NOMO-1 treated with DMSO at 0.1 percent for 48 hours (cell line): ENCODE data around the gene B3GALT2.
A peak's percentile ranks its signal among the peaks of the same experiment; 100 is the strongest.

Experiments
- DNase-seq: peaks from one replicate; lab custom pipeline; 2025; ENCODE audit not compliant: unreplicated experiment; lab: John Stamatoyannopoulos, UW

B3GALT2 gene

GRCh38 chr1:193183019-193183627 is 3.3 kb downstream of the B3GALT2 start:
- DNase-seq, result peak; percentile 34

GRCh38 chr1:193181985-193182384 is 4.4 kb downstream of the B3GALT2 start:
- no peak for DNase-seq

GRCh38 chr1:193181536-193181935 is 4.9 kb downstream of the B3GALT2 start:
- DNase-seq, result no peak

- no peak for DNase-seq
Observed at GRCh38 chr1:193179094-193179493, 7.3 kb downstream of the B3GALT2 start.

GRCh38 chr1:193176788-193177187 is 9.6 kb downstream of the B3GALT2 start:
- DNase-seq, result no peak

- no peak for DNase-seq
Observed at GRCh38 chr1:193176113-193176512, 10.3 kb downstream of the B3GALT2 start.

GRCh38 chr1:193157360-193157759 is 29.1 kb downstream of the B3GALT2 start:
- no peak for DNase-seq

GRCh38 chr1:193156822-193157142 is 29.6 kb downstream of the B3GALT2 start:
- no peak for DNase-seq

GRCh38 chr1:193156117-193156821 is 30.1 kb downstream of the B3GALT2 start:
- DNase-seq, result no peak

GRCh38 chr1:193144999-193145398 is 41.4 kb downstream of the B3GALT2 start:
- DNase-seq, result no peak

- no peak for DNase-seq
Observed at GRCh38 chr1:193144361-193144938, 42.0 kb downstream of the B3GALT2 start.

GRCh38 chr1:193143285-193143684 is 43.1 kb downstream of the B3GALT2 start:
- DNase-seq, result peak; percentile 3

- no peak for DNase-seq
Observed at GRCh38 chr1:193142409-193142808, 44.0 kb downstream of the B3GALT2 start.

GRCh38 chr1:193141804-193142203 is 44.6 kb downstream of the B3GALT2 start:
- no peak for DNase-seq

GRCh38 chr1:193140254-193140653 is 46.2 kb downstream of the B3GALT2 start:
- no peak for DNase-seq

- no peak for DNase-seq
Observed at GRCh38 chr1:193131266-193131860, 55.0 kb downstream of the B3GALT2 start.
